HepG2 (cell line): Measurements from ENCODE around the gene CPVL. TPM values are rescaled to one million over a fixed set of nuclear protein-coding genes. Genes with fewer than 3 reads are reported as not detected.
A peak's percentile ranks its signal among the peaks of the same experiment; 100 is the strongest.

ENCODE experiments used
- ATF5 ChIP-seq: sonication (generic); formaldehyde crosslinking; IDR thresholded peaks from 2 replicates; pipeline ENCODE4 v1.4.0; 2020; ENCODE audit warnings: mild to moderate bottlenecking, low read depth, missing genetic modification reagents
- ATF7 ChIP-seq, 2 experiments: fragments of 450-650 bp in 1 of 2; sonication (generic) in 1 of 2; formaldehyde crosslinking in 1 of 2; IDR thresholded peaks; 2 replicates each; pipeline versions ENCODE4 v1.4.0 to v1.6.1; 2016 to 2020; ENCODE audit warnings: antibody characterized with exemption in 1 of 2, mild to moderate bottlenecking in 1 of 2, missing genetic modification reagents in 1 of 2
- ATRX ChIP-seq: sonication (generic); formaldehyde crosslinking; IDR thresholded peaks from 2 replicates; pipeline ENCODE4 v1.4.0; 2020; ENCODE audit warnings: missing genetic modification reagents, borderline replicate concordance
- ESRRA ChIP-seq: sonication (generic); formaldehyde crosslinking; IDR thresholded peaks from 2 replicates; pipeline ENCODE4 v1.5.1; 2020; ENCODE audit warnings: mild to moderate bottlenecking, low read depth, missing genetic modification reagents
- MAFF ChIP-seq: IDR thresholded peaks from 2 replicates; pipeline ENCODE4 v1.6.1; 2011; ENCODE audit warnings: low read depth, low read length, improper control_type of control experiment
- MATR3 ChIP-seq: sonication (generic); formaldehyde crosslinking; IDR thresholded peaks from 2 replicates; pipeline ENCODE4 v1.4.0; 2020; ENCODE audit warnings: missing genetic modification reagents
- NR1H2 ChIP-seq: sonication (generic); formaldehyde crosslinking; IDR thresholded peaks from 2 replicates; pipeline ENCODE4 v1.8.1; 2022; ENCODE audit warnings: low read depth, missing genetic modification reagents, borderline replicate concordance
- NR2F1 ChIP-seq, 2 experiments: fragments of 450-650 bp in 1 of 2; formaldehyde crosslinking in 1 of 2; IDR thresholded peaks; 2 replicates each; pipeline versions ENCODE4 v1.5.0 to v1.6.1; 2016 to 2020; ENCODE audit warnings: mild to moderate bottlenecking in 1 of 2, missing compliant biosample characterization in 1 of 2, missing genetic modification reagents in 1 of 2, moderate library complexity in 1 of 2
- RCOR2 ChIP-seq: IDR thresholded peaks from 2 replicates; pipeline ENCODE4 v1.6.1; 2016; ENCODE audit warnings: missing biosample characterization, missing genetic modification reagents
- SATB2 ChIP-seq: sonication (generic); formaldehyde crosslinking; IDR thresholded peaks from 2 replicates; pipeline ENCODE4 v1.5.0; 2020; ENCODE audit warnings: missing genetic modification reagents
- SMYD3 ChIP-seq: sonication (generic); formaldehyde crosslinking; IDR thresholded peaks from 2 replicates; pipeline ENCODE4 v1.8.1; 2023; ENCODE audit warnings: mild to moderate bottlenecking, missing genetic modification reagents
- SNAPC4 ChIP-seq: sonication (generic); formaldehyde crosslinking; IDR thresholded peaks from 2 replicates; pipeline ENCODE4 v1.4.0; 2020; ENCODE audit warnings: mild to moderate bottlenecking, missing genetic modification reagents
- SSRP1 ChIP-seq: IDR thresholded peaks from 2 replicates; pipeline ENCODE4 v1.6.1; 2016; ENCODE audit warnings: control low read depth
- ZNF138 ChIP-seq: sonication (generic); formaldehyde crosslinking; IDR thresholded peaks from 2 replicates; pipeline ENCODE4 v1.5.0; 2020; ENCODE audit warnings: mild to moderate bottlenecking, low read depth, missing genetic modification reagents
- ZNF234 ChIP-seq: sonication (generic); formaldehyde crosslinking; conservative IDR thresholded peaks from 2 replicates; pipeline ENCODE4 v1.5.1; 2020; ENCODE audit warnings: mild to moderate bottlenecking, missing genetic modification reagents
- ZNF235 ChIP-seq: sonication (generic); formaldehyde crosslinking; IDR thresholded peaks from 2 replicates; pipeline ENCODE4 v1.8.1; 2023; ENCODE audit warnings: mild to moderate bottlenecking, missing genetic modification reagents, borderline replicate concordance
- ZNF282 ChIP-seq: fragments of 450-650 bp; IDR thresholded peaks from 2 replicates; pipeline ENCODE4 v1.6.1; 2018; ENCODE audit not compliant: partially characterized antibody
- ZNF329 ChIP-seq: sonication (generic); formaldehyde crosslinking; IDR thresholded peaks from 2 replicates; pipeline ENCODE4 v1.9.0; 2021; ENCODE audit warnings: low read depth, mild to moderate bottlenecking, missing genetic modification reagents
- ZNF367 ChIP-seq: sonication (generic); formaldehyde crosslinking; IDR thresholded peaks from 2 replicates; pipeline ENCODE4 v1.4.0; 2020; ENCODE audit warnings: missing genetic modification reagents, borderline replicate concordance
- ZNF572 ChIP-seq: sonication (generic); formaldehyde crosslinking; IDR thresholded peaks from 2 replicates; pipeline ENCODE4 v1.5.1; 2020; ENCODE audit warnings: mild to moderate bottlenecking, missing genetic modification reagents
- polyA plus RNA-seq, 8 experiments: library from polyadenylated mRNA; depleted of rRNA in 3 of 8; stranded (reverse) in 7 of 8; unstranded in 1 of 8; fragments of >200 nt; fragmentation: Illumina TruSeq in 4 of 8; extraction: Trizol in 4 of 8; gene quantifications; 2 replicates each; pipeline versions ENCODE4 v1.2.1 to v1.2.3, GENCODE V29; 2011 to 2016; ENCODE audit warnings: low read depth in 4 of 8, missing spikeins in 1 of 8, mixed read lengths in 1 of 8; ENCODE audit not compliant: insufficient read depth in 1 of 8
- total RNA-seq, 5 experiments: library from RNA; depleted of rRNA; stranded (reverse); fragments of >200 nt; fragmentation: Illumina TruSeq; extraction: Trizol; gene quantifications; 2 replicates each; pipeline ENCODE4 v1.2.3, GENCODE V29; 2016; ENCODE audit warnings: low read depth in 1 of 5
- TF ChIP-seq, protein P1 (sequence below): sonication (generic); formaldehyde crosslinking; IDR thresholded peaks from 2 replicates; pipeline ENCODE4 v1.5.1; 2020; ENCODE audit warnings: mild to moderate bottlenecking, missing genetic modification reagents, moderate library complexity
- TF ChIP-seq, protein P2 (sequence below): conservative IDR thresholded peaks from 2 replicates; pipeline ENCODE4 v1.6.1; 2018; ENCODE audit warnings: missing genetic modification reagents

Gene CPVL
- total and polyA plus RNA-seq, 2 of the 13 experiments (the other 11 are each of a cell fraction or from before 2014, with no cell fraction given): 59.2 to 294 TPM

DNA sequence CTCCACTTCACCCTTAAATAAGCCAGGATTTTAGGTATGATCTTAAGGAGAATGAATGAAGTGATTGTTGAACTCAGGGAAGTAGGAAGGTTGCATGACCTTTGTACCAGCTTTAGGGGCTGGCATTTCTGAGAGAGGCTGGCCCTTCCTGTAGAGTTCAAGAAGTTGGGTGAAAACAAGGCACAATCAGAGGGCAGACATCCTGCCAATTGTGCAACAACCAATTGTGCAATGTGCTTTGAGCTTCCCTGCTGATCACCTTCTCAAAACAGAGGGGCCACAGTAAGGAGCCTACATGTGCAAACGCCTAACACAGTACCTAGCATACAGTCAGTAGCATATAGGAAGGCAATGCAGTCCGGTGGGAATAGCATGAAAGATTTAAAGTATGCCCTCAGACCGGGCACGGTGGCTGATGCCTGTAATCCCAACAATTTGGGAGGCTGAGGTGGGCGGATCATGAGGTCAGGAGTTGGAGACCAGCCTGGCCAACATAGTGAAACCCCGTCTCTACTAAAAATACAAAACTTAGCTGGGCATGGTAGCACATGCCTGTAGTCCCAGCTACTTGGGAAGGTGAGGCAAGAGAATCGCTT, 5.4 kb downstream of the CPVL start (continued):
- 0 out of 2 replicates have a peak, but pooled peaks have one; percentile 41 for TF ChIP-seq ESRRA (CRISPR knock-in tag)
- no peak for TF ChIP-seq ZNF282
- TF ChIP-seq ZNF329 (CRISPR knock-in tag): no peak
- peak; percentile 95 for TF ChIP-seq RCOR2 (CRISPR knock-in tag)
- TF ChIP-seq ATF5: no peak
- TF ChIP-seq SATB2 (CRISPR knock-in tag): no peak
- TF ChIP-seq ZNF234: no peak
- TF ChIP-seq, protein P1, sequence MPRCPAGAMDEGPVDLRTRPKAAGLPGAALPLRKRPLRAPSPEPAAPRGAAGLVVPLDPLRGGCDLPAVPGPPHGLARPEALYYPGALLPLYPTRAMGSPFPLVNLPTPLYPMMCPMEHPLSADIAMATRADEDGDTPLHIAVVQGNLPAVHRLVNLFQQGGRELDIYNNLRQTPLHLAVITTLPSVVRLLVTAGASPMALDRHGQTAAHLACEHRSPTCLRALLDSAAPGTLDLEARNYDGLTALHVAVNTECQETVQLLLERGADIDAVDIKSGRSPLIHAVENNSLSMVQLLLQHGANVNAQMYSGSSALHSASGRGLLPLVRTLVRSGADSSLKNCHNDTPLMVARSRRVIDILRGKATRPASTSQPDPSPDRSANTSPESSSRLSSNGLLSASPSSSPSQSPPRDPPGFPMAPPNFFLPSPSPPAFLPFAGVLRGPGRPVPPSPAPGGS (CRISPR knock-in tag): no peak; the same call in 1 of the 2 replicates
- no peak for TF ChIP-seq NR1H2 (CRISPR knock-in tag)
- TF ChIP-seq ATF7 (IDR thresholded peaks at IDR 0.05): no peak
- TF ChIP-seq ATF7 (CRISPR knock-in tag; IDR thresholded peaks at IDR 0.05): peak; percentile 53; the same call in 1 of the 2 replicates
- no peak for TF ChIP-seq SMYD3
- TF ChIP-seq, protein P2, sequence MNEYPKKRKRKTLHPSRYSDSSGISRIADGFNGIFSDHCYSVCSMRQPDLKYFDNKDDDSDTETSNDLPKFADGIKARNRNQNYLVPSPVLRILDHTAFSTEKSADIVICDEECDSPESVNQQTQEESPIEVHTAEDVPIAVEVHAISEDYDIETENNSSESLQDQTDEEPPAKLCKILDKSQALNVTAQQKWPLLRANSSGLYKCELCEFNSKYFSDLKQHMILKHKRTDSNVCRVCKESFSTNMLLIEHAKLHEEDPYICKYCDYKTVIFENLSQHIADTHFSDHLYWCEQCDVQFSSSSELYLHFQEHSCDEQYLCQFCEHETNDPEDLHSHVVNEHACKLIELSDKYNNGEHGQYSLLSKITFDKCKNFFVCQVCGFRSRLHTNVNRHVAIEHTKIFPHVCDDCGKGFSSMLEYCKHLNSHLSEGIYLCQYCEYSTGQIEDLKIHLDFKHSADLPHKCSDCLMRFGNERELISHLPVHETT (CRISPR knock-in tag): no peak; the same call in 1 of the 2 replicates
- no peak for TF ChIP-seq ZNF235 (CRISPR knock-in tag)
- TF ChIP-seq ATRX (CRISPR knock-in tag): no peak
- TF ChIP-seq ZNF138 (CRISPR knock-in tag): no peak
- TF ChIP-seq NR2F1 (CRISPR knock-in tag; IDR thresholded peaks at IDR 0.05): peak in 1 of 2 experiments; percentile 47; a peak in 1 of 4 replicates
- TF ChIP-seq ZNF572: no peak
- TF ChIP-seq SNAPC4 (CRISPR knock-in tag): 0 out of 2 replicates have a peak, but pooled peaks have one; percentile 47
- TF ChIP-seq MATR3 (CRISPR knock-in tag): no peak
- no peak for TF ChIP-seq MAFF
- TF ChIP-seq SSRP1 (CRISPR knock-in tag): peak; percentile 83; the same call in 1 of the 2 replicates
- no peak for TF ChIP-seq ZNF367 (CRISPR knock-in tag)
